Stimulated activated CD4-positive, alpha-beta T cell treated with anti-CD3 and anti-CD28 coated beads, Interleukin-2, amount 100 ng/mL, for 4 hours (primary cell): Measurements from ENCODE around the gene ELMO1.

Experiments used
- DNase-seq: peaks from one replicate; pipeline ENCODE4 v3.0.0-alpha.2; 2020; ENCODE audit warnings: low read depth

Gene ELMO1

DNA sequence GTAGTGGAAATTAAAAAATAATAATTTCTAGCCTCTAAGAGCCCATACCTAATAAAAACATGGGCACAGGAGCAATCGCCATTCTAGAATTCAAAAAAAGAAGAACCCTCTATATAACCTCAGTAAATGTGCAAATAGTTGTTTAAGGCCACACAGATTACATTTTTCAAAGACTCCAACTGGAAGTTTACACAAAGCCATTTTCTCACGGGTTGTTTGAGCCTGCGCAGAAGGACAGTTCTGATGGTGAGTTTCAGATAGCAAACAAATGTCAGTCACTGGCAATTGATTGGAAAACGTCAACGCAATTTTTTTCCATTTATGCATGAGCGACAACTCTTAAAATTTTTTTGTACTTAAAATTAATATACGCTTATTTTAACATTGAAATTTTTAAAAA lies 23.0 kb upstream of the ELMO1 start:
- no peak for DNase-seq

GRCh38 chr7:37467002-37467401 lies 18.3 kb upstream of the ELMO1 start:
- DNase-seq = no peak

DNA sequence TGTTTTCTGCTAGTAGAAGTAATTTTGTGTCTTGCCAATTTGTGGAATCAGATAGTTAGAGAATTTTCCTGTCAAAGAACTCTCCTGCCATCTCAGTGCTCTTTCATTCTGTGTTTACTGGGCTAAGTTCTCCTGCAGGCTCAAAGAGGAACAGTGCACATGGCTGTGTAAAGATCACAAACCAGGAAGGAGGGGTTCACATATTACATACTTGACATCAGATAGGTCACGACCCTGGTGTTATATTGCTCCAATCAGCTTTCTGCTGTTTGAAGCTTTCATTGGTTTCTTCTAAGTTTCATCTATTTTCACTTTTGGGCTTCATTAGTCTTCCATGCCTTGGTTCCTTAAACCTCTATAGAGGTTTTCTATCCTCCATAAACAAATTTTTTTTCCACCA lies 13.5 kb upstream of the ELMO1 start:
- no peak for DNase-seq

- no peak for DNase-seq
Observed at GRCh38 chr7:37455081-37455480, 6.4 kb upstream of the ELMO1 start.

DNA sequence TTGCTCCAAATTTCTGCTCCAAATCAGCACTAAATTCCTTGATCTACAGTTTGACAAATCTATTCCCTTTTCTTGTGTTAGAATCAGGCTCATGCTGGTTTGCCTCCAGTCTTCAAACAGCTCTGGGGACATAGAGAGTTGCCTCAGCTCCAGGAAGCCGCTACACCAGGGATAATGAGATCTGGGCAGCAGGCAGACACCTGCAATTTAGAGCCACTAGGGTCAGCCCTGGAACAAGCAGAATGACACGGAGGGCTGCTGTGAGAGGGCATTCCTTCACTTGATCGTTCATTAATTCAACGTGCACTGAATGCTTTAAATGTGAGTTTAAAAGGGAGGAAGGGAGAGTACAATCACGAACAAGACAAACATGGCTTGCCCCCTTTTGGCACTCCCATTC lies 3.7 kb upstream of the ELMO1 start:
- DNase-seq = no peak

DNA sequence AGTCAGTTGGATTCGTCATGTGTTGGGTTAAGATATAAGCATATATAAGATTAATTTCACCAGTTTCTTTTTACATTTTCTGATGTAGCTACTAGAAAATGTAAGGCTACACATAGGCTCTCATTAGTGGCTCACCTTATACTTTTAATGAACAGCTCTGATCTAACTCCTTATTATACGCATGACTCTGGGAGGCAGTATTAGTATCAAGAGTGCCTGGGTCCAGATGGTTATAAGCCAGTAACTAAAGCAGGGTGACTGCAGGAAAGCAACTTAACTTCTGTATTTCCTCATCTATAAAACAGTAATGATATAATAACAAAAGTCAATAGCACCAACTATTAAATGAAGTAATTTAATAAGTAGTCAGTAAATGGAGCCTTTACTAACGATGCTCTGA lies 1.4 kb upstream of the ELMO1 start:
- no peak for DNase-seq

DNA sequence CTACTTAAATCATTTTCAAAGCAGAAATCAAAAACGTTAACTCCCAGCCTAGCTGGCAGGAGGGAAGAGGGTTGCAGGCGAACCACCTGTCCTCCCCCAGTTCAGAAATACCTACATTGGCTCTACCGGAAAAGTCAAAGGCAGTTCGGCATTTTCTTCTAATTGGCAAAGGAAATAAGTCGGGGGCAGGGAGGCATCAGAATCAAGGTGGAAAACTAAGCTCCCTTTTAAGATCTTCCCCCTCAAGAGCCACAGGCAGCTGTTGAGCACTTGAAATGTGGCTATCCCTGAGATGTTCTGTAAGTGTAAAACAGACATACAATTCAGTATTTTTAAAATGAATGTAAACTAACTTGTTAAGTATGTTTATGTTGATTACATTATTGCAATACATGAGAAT lies 957 bp upstream of the ELMO1 start:
- DNase-seq = no peak

DNA sequence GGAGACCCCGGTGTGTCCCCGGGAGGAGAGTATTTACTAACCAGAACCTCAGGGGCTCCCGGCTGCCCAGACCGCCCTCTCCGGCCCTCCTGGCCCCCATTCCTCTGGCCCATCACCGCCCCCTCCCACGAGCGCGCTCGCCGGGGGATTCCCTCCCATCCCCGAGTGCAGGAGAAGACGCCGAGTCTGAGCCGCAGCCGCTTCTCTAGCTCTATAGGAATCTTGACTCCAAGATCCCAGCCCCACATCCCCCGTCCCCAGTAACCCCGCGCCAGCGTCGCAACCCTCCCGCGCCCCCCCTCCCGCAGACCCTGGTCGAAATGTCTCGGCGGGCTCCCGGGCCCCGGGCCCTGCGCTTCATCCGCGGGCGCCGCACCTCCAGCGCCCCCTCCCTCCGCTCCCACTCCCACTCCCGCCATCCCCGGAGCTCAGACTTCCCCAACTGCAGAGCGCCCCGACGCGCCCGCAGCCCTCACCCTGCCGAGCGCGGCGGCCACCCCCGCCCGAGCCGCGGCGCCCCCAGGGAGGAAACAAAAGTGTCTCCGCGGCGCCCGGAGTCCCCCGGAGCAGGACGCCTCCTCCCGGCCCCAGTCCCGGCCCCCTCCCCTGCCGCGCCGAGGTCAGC lies 541 bp downstream of the ELMO1 start:
- peak; percentile 44 for DNase-seq

DNA sequence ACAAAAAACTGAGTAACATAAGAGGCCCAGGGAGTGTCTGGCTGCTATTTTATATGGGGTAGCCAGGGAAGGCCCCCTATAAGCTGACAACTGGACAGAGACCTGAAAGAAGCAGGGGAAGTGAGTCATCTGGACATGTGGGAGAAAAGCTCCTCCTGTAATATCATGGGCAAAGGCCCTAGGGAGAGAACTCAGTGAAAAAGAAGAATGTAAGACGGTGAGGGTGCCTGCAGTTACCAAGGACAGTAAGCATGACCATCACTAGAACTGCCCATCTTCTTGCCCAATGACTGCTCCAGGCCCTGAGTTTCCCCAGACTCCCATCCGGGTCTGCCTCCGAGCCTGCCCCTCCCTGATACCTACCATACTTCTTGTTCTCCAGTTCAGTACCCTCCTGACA lies 2.3 kb downstream of the ELMO1 start:
- no peak for DNase-seq

DNA sequence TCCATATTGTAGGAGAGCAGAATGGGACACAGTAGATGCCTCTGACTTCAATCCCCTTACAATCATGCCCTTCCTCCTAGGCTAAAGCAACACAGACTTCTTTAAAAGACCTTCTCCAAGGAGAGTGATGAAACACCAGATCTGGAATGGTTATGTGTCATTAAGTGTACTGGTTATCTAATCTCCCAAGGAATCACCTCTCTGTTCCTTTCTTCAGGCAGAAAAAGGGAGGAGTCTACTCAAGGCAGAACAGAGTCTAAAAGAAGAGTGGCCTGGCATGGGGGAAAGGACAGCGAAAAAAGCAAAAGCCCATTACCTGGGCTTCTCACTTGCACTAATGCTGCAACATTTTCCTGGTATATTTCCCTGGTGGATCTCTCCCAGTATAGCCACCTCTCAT lies 2.9 kb downstream of the ELMO1 start:
- DNase-seq = no peak

- DNase-seq = no peak
Observed at GRCh38 chr7:37445064-37445723, 3.5 kb downstream of the ELMO1 start.

- DNase-seq = no peak
Observed at GRCh38 chr7:37443627-37444026, 5.0 kb downstream of the ELMO1 start.

- no peak for DNase-seq
Observed at GRCh38 chr7:37442268-37442667, 6.4 kb downstream of the ELMO1 start.

- no peak for DNase-seq
Observed at GRCh38 chr7:37441816-37442215, 6.8 kb downstream of the ELMO1 start.

- DNase-seq = no peak
Observed at GRCh38 chr7:37441386-37441760, 7.3 kb downstream of the ELMO1 start.

- DNase-seq = peak; percentile 24
Observed at GRCh38 chr7:37440738-37441385, 7.8 kb downstream of the ELMO1 start.

DNA sequence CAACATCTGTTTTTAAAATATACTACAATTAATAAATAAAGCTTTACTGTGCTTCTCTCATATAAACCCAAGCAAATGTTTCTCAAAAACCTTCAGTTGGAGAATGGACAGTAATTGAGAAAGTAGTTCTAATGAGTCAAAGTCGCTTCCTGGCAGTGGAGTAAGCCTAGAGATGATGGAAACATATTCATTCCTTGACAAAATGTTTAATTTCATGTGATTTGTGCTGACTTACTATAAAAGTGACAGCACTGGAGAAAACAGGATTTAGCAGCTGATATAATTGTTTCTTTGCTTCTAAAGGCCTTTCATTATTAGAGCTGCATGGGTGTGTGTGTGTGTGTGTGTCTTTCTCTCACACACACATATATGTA lies 9.0 kb downstream of the ELMO1 start:
- no peak for DNase-seq

DNA sequence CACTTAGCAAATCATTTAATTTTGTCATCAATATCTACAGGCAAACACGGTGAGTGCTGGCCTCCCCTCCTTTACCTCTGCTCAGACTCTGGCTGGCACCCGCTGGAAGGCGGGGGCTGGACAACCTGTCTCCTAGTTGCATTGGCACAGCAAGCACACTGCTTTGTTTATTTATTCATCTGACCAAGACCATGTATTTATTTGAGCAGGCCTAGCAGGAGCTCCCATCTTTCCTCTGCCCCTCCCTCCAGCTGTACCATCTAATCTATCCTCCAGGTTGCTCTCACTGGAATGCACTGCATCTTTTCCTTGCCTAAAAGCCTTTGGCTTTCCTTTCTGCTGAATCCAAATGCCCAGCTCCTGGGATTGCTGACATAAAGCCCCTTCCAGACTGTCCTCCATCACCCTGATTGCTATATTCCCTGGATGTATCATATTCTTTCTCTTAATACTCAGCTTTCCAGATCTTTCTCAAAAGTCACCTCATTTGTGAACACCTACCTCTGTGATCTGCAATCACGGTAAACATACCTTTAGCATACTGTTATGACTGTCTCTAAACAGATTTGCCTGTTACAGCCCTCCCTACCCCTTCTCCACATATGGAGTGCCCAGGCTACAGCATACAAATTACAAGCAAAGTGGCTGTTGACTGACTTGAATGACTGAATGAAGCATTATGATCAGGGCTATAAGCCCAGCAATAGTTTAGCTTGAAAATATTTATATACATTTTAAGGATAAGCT lies 9.6 kb downstream of the ELMO1 start:
- no peak for DNase-seq

- DNase-seq = no peak
Observed at GRCh38 chr7:37435156-37435855, 13.4 kb downstream of the ELMO1 start.

DNA sequence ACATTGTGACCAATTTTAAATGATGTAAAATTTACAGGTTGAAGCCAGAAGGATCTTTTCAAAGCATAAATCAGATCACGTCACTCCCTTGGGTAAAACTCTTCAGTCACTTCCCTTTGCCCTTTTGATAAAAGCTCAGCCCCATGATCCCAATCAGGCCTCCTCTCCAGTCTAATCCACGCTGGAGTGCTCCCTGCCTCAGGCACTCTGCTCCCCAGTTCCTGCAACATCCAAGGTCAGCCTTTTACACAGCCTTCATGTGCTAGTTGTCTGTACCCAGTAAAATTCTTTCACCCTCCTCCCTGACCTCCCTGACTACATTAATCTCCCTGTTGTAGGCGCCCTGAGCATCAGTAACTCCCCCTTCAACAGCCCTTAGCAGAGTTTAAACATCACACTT lies 14.1 kb downstream of the ELMO1 start:
- no peak for DNase-seq

DNA sequence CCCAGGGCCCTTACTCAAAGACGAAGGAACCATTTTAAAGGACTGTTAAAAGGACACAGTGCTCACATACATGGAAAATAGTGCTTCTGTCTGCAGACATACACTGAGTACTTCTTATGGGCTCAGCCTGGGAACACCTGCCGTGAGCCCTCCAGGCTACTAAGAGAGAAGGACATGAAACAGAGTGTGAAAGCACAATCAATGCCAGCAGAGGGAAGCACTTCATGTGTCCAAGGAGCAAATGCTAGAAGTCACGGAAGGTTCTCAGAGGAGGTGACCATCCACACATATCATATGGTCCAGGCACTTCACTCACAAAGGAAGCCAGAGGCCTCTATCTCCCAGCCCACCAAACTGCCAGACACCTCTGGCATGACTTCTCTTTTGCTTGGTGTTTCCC lies 15.5 kb downstream of the ELMO1 start:
- DNase-seq = no peak

DNA sequence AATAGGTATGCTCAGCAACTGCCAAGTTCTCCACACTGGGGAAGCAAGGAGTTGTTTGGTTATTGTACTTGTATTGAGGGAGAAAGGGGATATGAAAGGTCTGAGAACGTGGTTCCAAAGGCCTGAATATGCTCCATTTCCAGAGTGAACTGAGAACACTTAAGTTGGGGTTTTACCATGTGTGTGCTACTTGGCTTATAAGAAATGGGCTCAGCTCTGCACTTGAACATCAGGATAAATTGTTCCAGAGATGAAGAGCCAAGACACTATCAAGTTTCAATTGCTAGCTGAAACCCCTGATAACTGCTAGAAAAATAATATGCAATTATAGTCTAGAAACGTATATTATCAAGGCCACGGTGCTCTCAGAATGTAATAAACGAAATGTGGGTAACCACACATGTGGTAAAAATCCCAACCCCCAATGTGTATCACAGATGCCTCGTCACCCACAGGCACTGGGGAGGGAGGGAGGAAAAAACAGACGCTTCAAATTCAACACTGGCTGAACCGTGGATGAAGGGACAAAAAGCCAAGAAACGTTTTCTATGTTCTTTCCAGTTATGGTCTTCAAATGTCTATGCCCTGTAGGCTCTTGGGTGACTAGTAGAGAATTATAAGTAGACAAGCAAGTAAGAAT lies 16.3 kb downstream of the ELMO1 start:
- no peak for DNase-seq
